ENCODE data around the gene LY6G6C. TPM values are rescaled to one million over a fixed set of nuclear protein-coding genes. Genes with fewer than 3 reads are reported as not detected.

The LY6G6C gene
- total and polyA plus RNA-seq, 9 donors, result 0.17 to 4.9 (median 1.0) TPM; not detected in 6

DNA sequence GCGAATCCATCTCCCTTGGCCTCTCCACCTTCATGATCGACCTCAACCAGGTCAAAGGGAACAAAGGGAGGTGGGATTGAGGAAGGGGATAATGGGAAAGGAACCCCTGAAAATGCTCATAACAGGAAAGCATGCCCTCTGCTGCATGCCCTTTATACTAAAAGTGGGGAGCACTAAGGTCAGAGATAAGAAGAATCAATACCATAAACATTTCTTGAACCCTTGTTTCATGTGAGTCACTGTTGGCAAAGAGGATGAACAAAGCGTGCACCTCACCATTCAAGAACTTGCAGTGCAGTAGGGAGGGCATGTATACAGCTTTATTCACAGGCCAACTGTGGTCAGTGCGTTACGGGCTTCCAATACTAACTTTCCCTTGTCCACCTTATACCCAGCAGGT, 39.2 kb upstream of the LY6G6C start:
- H3K4me1 ChIP-seq (ENCODE audit: insufficient read depth), result no peaks in the 10 kb centered on the region
- no peaks in the 10 kb centered on the region for H3K36me3 ChIP-seq
- no peaks in the 10 kb centered on the region for H3K9me3 ChIP-seq
- DNase-seq, result no peak
- H3K27ac ChIP-seq, result no peak overlapping the region
- TF ChIP-seq POLR2A (IDR thresholded peaks at IDR 0.05), result no peak
- intact Hi-C loops (cut with DNase I), result no loop called here
- H3K27me3 ChIP-seq, result no peaks in the 10 kb centered on the region
- WGBS, 3 donors, result 88 to 96% (median 91%) methylated on average over 5 of the region's 5 CpGs
- no peak overlapping the region for H3K4me3 ChIP-seq

DNA sequence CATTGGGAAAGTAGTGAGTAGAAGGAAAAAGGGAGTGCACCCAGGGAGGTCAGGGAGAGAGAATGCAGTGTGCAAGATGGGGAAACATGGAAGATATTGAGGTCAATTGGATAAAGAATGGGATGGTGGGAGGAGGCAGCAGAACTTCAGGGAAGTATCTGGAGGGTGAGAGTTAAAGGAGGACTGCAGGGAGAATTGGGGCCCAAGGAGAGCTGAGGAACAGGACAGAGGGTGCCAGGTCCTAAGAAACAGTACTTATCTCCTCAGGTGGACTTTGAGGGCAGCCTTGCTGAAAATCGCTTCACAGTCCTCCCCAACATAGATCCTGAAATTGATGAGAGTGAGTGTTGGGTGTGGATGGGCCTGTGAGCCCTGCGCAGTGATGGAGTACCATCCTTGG, 36.7 kb upstream of the LY6G6C start:
- H3K9me3 ChIP-seq, result no peaks in the 10 kb centered on the region
- no peak for TF ChIP-seq POLR2A (IDR thresholded peaks at IDR 0.05)
- TF ChIP-seq EP300 (IDR thresholded peaks at IDR 0.05), result no peak
- TF ChIP-seq, protein P1, sequence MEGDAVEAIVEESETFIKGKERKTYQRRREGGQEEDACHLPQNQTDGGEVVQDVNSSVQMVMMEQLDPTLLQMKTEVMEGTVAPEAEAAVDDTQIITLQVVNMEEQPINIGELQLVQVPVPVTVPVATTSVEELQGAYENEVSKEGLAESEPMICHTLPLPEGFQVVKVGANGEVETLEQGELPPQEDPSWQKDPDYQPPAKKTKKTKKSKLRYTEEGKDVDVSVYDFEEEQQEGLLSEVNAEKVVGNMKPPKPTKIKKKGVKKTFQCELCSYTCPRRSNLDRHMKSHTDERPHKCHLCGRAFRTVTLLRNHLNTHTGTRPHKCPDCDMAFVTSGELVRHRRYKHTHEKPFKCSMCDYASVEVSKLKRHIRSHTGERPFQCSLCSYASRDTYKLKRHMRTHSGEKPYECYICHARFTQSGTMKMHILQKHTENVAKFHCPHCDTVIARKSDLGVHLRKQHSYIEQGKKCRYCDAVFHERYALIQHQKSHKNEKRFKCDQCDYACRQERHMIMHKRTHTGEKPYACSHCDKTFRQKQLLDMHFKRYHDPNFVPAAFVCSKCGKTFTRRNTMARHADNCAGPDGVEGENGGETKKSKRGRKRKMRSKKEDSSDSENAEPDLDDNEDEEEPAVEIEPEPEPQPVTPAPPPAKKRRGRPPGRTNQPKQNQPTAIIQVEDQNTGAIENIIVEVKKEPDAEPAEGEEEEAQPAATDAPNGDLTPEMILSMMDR (IDR thresholded peaks at IDR 0.05), result no peak
- H3K27ac ChIP-seq, result no peak overlapping the region
- no peak for DNase-seq
- H3K27me3 ChIP-seq, result no peaks in the 10 kb centered on the region
- 93 to 98% (median 97%) methylated on average over 2 of the region's 2 CpGs for WGBS, 3 donors
- intact Hi-C loops (cut with DNase I), result no loop called here
- H3K4me3 ChIP-seq, result no peak overlapping the region
- H3K36me3 ChIP-seq, result no peaks in the 10 kb centered on the region
- no peaks in the 10 kb centered on the region for H3K4me1 ChIP-seq (ENCODE audit: insufficient read depth)

DNA sequence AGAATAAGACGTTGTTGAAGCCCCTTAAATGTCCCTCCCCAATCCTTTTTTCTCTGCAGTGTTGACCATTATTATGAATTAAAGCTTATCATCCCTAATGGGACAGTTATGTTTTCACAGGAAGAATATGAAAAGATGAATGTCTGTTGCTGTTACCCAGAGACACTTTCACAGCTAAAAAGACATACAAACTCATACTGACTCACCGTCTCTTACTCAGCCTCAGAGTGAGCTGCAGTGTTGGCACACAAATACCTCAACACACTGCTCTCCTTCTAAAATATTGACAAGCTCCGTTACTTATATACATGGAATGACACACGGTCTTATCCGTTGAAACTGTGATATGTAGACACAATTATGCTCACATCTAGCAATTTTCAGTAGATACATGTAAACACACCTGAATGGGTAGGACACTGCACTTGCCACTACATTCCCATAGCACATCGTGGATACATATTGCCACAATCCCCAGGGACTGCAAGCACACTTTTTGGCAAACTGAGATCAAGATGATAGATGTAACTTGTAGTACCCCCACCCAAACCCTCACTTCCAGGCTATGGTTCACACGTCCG, 31.3 kb upstream of the LY6G6C start:
- H3K9me3 ChIP-seq, result no peaks in the 10 kb centered on the region
- no peak for DNase-seq
- TF ChIP-seq EP300 (IDR thresholded peaks at IDR 0.05) (no peak), POLR2A (IDR thresholded peaks at IDR 0.05) (no peak)
- TF ChIP-seq, protein P1 (IDR thresholded peaks at IDR 0.05), result no peak
- H3K27ac ChIP-seq, result no peak overlapping the region
- WGBS, 3 donors, result 57 to 64% (median 58%) methylated on average over 8 of the region's 8 CpGs
- no peaks in the 10 kb centered on the region for H3K36me3 ChIP-seq
- intact Hi-C loops (cut with DNase I), result no loop called here
- no peaks in the 10 kb centered on the region for H3K27me3 ChIP-seq
- H3K4me1 ChIP-seq (ENCODE audit: insufficient read depth), result no peaks in the 10 kb centered on the region
- H3K4me3 ChIP-seq, result no peak overlapping the region

DNA sequence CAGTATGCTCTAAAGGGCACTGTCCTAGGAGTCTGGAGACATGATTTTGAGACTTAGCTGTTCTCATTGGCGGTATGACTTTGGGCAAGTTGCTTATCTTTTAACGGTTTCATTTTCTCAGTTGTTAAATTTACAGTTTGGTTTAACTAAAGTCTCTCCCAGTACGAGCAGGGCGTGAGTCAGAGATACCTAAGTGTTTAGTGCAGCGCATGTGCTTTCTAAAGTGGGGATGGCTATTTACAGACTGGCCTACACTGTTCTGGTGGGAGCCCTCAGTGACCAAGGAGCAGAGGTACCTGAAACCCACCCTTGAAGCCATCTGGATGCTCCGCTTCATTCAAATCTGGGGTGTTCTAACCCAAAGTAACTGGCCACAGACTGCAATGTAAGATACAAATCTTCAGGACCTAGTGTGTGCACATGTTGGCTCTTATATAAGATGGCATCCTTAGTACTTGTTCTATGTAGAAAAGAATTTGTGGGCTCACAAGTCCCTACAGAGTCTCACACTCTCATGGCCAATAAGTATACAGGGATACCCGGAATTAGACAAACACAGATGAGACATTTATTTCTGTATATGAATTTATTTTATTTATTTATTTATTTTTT, 29.0 kb upstream of the LY6G6C start:
- H3K27ac ChIP-seq, result no peak overlapping the region
- no peaks in the 10 kb centered on the region for H3K9me3 ChIP-seq
- no peaks in the 10 kb centered on the region for H3K27me3 ChIP-seq
- DNase-seq, result no peak
- WGBS, 3 donors, result 74 to 82% (median 81%) methylated on average over 7 of the region's 7 CpGs
- H3K36me3 ChIP-seq, result no peaks in the 10 kb centered on the region
- intact Hi-C loops (cut with DNase I), result loop anchor here in 1 of 4 donors (2.0 kb wide), 1 partner anchor 36 kb away; no protein-coding TSS in a partner anchor
- no peak overlapping the region for H3K4me3 ChIP-seq
- peaks cover 2% of the 10 kb centered on the region for H3K4me1 ChIP-seq (ENCODE audit: insufficient read depth)
- TF ChIP-seq, protein P1 (IDR thresholded peaks at IDR 0.05), result no peak
- no peak for TF ChIP-seq EP300 (IDR thresholded peaks at IDR 0.05)
